ENCODE data around the gene DAG1.
"Not testable (repeated sequence)": the region's sequence is repeated elsewhere in the genome, so short reads cannot be mapped to it uniquely, and the experiment has no call there.

The DAG1 gene

GRCh38 chr3:49470714-49471420 is 800 bp downstream of the DAG1 start:
- peak; percentile 34 for DNase-seq (ENCODE audit: low read depth)

GRCh38 chr3:49471856-49472495 is 1.9 kb downstream of the DAG1 start:
- peak; percentile 35 for DNase-seq (ENCODE audit: low read depth)

- DNase-seq (ENCODE audit: low read depth), result peak; percentile 61
These were observed 6.5 kb downstream of the DAG1 start for GRCh38 chr3:49476563-49476962.

GRCh38 chr3:49482766-49483165 is 12.7 kb downstream of the DAG1 start:
- DNase-seq (ENCODE audit: low read depth), result no peak

- DNase-seq (ENCODE audit: low read depth), result no peak
These were observed 14.4 kb downstream of the DAG1 start for GRCh38 chr3:49484471-49484870.

GRCh38 chr3:49489247-49489646 is 19.2 kb downstream of the DAG1 start:
- no peak for DNase-seq (ENCODE audit: low read depth)

- DNase-seq (ENCODE audit: low read depth), result no peak
These were observed 22.9 kb downstream of the DAG1 start for GRCh38 chr3:49492969-49493368.

GRCh38 chr3:49493901-49494300 is 23.8 kb downstream of the DAG1 start:
- DNase-seq (ENCODE audit: low read depth), result no peak

GRCh38 chr3:49495023-49495422 is 25.0 kb downstream of the DAG1 start:
- no peak for DNase-seq (ENCODE audit: low read depth)

- DNase-seq (ENCODE audit: low read depth), result not testable (repeated sequence)
These were observed 26.8 kb downstream of the DAG1 start for GRCh38 chr3:49496845-49497244.

GRCh38 chr3:49497606-49498005 is 27.5 kb downstream of the DAG1 start:
- DNase-seq (ENCODE audit: low read depth), result no peak

GRCh38 chr3:49498239-49498638 is 28.2 kb downstream of the DAG1 start:
- DNase-seq (ENCODE audit: low read depth), result no peak

GRCh38 chr3:49498648-49499047 is 28.6 kb downstream of the DAG1 start:
- no peak for DNase-seq (ENCODE audit: low read depth)

GRCh38 chr3:49500205-49500731 is 30.2 kb downstream of the DAG1 start:
- DNase-seq (ENCODE audit: low read depth), result no peak

- DNase-seq (ENCODE audit: low read depth), result peak; percentile 93
These were observed 30.9 kb downstream of the DAG1 start for GRCh38 chr3:49500732-49501609.

GRCh38 chr3:49501842-49502241 is 31.8 kb downstream of the DAG1 start:
- no peak for DNase-seq (ENCODE audit: low read depth)

- DNase-seq (ENCODE audit: low read depth), result no peak
These were observed 36.8 kb downstream of the DAG1 start for GRCh38 chr3:49506906-49507305.

GRCh38 chr3:49509028-49509561 is 39.0 kb downstream of the DAG1 start:
- DNase-seq (ENCODE audit: low read depth), result no peak

- DNase-seq (ENCODE audit: low read depth), result no peak
These were observed 41.6 kb downstream of the DAG1 start for GRCh38 chr3:49511639-49512038.

- no peak for DNase-seq (ENCODE audit: low read depth)
These were observed 42.8 kb downstream of the DAG1 start for GRCh38 chr3:49512781-49513355.

GRCh38 chr3:49513494-49514124 is 43.5 kb downstream of the DAG1 start:
- DNase-seq (ENCODE audit: low read depth), result no peak
